Ishikawa (cell line): ENCODE results near the gene CGGBP1.

Experiments used
- CEBPB ChIP-seq: IDR thresholded peaks from 2 replicates; pipeline ENCODE4 v1.6.1; 2012
- EP300 ChIP-seq: IDR thresholded peaks from 2 replicates; pipeline ENCODE4 v1.6.1; 2012; ENCODE audit warnings: borderline replicate concordance

DNA sequence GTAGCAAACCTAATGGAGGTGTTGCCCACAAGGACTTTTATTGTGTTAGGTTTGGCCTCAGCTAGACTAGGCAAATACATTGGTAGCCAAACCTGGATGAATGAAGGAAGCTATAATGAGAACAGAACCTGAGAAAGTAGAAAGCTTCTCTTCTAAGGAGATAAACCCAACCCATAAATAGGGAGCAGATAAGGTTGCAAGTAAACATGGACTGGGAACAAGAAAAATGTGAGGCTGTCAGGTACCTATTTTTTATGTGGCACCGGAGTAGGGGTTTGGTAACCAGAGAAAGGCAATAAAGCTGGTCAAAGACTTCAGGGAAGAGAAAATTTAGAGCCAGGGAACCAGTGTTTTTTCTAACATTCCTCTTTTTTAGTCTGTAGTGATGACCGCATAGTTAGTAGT lies 25.3 kb upstream of the CGGBP1 start:
- no peak for TF ChIP-seq CEBPB
- no peak for TF ChIP-seq EP300
